ENCODE data around the gene MKNK2. TPM values are rescaled to one million over a fixed set of nuclear protein-coding genes. Genes with fewer than 3 reads are reported as not detected.
"Not testable (repeated sequence)": the region's sequence is repeated elsewhere in the genome, so short reads cannot be mapped to it uniquely, and the experiment has no call there.

The MKNK2 gene
- total RNA-seq, 2 donors from 2014 or later: 211 to 261 TPM

- no peak for DNase-seq (ENCODE audit: low spot score in 2 of 2)
- ATAC-seq: no peak
- no peak overlapping the region for H3K27ac Mint-ChIP-seq
- H3K36me3 Mint-ChIP-seq: no peaks in the 10 kb centered on the region
- H3K9me3 Mint-ChIP-seq: no peaks in the 10 kb centered on the region
These were observed 47.2 kb downstream of the MKNK2 start for GRCh38 chr19:2003874-2004273.

GRCh38 chr19:1999856-2000515 lies 51.1 kb downstream of the MKNK2 start:
- Mint-ChIP-seq H3K27ac (peak overlapping the region in 1 of 2 donors; percentile 16), H3K9me3 (no peaks in the 10 kb centered on the region), H3K36me3 (no peaks in the 10 kb centered on the region)
- DNase-seq (ENCODE audit: low spot score in 2 of 2) (no peak), ATAC-seq (no peak)

DNA sequence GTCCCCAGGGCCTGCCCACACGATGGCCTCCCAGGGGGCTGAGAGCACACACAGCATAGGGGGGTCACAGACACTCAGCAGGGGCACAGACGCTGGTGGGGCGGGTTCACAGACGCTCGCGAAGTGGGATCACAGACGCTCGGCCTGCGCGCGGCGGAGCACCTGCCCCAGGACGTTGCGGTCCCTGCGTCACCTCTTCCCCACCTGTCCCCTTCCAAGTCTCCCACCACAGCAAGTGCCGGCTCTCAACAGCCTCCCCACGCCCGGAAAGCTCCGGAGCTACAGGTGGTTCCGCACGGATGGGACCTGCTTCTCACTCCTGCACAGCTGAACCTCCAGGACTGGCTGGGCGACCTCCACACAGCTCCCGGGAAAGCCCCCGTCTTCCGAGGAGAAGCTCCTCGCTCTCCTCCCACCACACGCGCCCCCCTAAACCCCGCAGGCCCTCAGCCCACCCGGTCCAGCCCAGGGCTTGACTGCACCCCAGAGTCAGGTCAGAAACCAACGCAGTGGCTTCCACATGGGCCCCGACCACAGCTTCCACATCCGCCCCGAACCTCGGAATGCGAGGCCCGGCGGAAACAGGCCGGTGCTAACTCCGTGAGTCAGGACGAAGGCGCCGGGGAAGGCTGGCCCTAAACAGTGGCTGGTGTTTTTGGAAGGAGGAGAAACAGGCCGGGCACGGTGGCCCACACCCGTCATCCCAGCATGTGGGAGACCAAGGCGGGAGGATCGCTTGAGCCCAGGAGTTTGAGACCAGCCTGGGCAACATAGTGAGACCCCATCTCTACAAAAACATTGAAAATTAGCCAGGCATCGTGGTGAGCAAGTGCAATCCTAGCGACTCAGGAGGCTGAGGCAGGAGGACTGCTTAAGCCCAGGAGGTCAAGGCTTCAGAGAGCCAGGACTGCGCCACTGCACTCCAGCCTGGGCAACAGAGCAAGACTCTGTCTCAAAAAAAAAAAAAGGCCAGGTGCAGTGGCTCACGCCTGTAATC lies 52.0 kb downstream of the MKNK2 start:
- Mint-ChIP-seq H3K9me3 (no peaks in the 10 kb centered on the region), H3K36me3 (no peaks in the 10 kb centered on the region), H3K27ac (peak overlapping the region in 1 of 2 donors; percentile 25)
- DNase-seq (ENCODE audit: low spot score in 2 of 2) (no peak), ATAC-seq (no peak)

GRCh38 chr19:1997353-1998233 lies 53.5 kb downstream of the MKNK2 start:
- ATAC-seq (peak in 1 of 2 donors; percentile 16), DNase-seq (ENCODE audit: low spot score in 2 of 2) (no peak)
- H3K36me3 Mint-ChIP-seq: no peaks in the 10 kb centered on the region
- H3K27ac Mint-ChIP-seq: no peak overlapping the region
- H3K9me3 Mint-ChIP-seq: no peaks in the 10 kb centered on the region

GRCh38 chr19:1992759-1993260 lies 58.2 kb downstream of the MKNK2 start:
- Mint-ChIP-seq H3K27ac (peak overlapping the region in 1 of 2 donors; percentile 60), H3K36me3 (no peaks in the 10 kb centered on the region), H3K9me3 (no peaks in the 10 kb centered on the region)
- ATAC-seq: peak in 1 of 2 donors; percentile 20
- no peak for DNase-seq (ENCODE audit: low spot score in 2 of 2)

DNA sequence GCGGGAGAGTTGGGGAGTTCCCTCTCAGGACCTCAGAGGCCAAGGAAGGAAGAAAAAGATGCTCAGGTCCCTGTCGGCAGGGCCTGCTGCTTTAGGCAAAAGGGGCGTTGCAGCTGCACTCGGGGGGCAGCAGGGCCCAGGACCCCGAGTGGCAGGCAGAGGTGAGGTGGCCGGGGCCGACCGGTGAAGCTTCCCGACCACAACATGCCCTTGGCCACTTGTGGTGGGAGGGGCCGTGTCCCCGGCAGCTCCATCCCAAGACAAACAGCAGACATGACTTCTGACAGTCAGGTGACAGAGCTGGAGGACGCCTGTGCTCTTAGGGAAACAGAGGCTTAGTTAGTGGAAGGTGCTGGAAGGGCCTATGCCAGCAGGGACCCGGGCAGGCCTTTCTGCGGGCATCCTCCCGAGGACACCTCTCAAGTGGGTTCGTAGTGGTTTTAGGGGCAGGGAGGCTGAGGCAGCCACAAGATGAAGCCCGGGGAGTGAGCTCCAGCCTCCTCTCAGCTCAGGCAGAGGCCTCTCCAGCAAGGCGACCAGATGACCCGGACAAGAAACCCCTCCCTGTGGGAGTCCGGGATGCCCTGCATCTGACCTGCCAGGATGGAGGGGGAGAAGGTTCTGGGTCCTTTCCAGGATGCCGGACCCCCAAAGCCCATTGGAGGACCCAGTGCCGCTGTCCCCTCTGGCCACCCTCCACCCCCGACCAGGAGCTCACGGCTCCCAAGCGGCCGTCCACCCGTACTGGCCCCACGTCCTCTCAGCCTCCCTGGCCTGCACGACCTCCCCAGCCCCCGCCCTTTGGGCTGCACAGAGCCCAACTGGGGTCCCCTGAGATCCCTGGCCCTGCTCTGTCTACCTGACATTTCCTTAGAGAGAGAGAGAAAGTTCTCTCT lies 59.8 kb downstream of the MKNK2 start:
- no peaks in the 10 kb centered on the region for H3K9me3 Mint-ChIP-seq
- peak overlapping the region; percentile 63 to 74 for H3K27ac Mint-ChIP-seq
- no peak for ATAC-seq
- DNase-seq (ENCODE audit: low spot score in 2 of 2): no peak
- H3K36me3 Mint-ChIP-seq: no peaks in the 10 kb centered on the region

DNA sequence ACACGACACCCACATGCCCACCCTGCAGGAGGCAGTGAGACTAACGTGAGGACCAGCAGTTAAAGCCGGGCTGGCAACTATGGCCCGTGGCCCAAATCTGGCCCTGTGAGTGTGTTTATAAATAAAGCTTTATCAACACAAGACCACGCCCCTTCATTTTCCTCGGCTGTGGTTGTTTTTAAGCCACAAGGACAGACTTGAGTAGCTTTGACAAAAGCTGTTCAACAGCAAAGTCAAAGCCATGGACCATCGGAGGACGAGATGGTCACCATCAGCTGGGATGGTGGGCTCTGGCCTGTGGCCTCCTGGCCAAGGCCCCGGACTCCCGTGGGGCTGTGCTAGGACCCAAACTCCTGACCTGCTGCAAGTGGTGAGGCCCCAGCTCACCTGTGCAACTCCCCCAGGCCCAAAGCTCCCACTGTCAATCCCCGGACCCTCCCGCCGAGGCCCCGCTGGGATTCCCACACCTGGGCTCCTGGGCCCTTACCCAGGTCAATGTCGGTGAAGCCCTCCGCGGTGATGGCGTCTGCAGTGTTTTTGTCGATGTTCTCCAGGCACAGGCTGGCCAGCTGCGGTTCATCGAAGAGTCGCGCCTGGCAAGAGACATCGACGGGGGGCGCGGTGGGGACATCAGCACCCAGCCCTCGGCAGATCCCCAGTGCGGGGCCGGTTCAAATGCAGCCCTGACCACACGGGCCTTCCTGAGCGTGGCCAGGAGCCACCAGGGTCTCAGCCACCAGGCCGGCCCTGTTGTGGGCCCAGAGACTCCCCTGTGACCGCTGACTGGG lies 60.6 kb downstream of the MKNK2 start:
- ATAC-seq (no peak), DNase-seq (ENCODE audit: low spot score in 2 of 2) (no peak)
- Mint-ChIP-seq H3K36me3 (no peaks in the 10 kb centered on the region), H3K27ac (peak overlapping the region in 1 of 2 donors; percentile 63), H3K9me3 (no peaks in the 10 kb centered on the region)

DNA sequence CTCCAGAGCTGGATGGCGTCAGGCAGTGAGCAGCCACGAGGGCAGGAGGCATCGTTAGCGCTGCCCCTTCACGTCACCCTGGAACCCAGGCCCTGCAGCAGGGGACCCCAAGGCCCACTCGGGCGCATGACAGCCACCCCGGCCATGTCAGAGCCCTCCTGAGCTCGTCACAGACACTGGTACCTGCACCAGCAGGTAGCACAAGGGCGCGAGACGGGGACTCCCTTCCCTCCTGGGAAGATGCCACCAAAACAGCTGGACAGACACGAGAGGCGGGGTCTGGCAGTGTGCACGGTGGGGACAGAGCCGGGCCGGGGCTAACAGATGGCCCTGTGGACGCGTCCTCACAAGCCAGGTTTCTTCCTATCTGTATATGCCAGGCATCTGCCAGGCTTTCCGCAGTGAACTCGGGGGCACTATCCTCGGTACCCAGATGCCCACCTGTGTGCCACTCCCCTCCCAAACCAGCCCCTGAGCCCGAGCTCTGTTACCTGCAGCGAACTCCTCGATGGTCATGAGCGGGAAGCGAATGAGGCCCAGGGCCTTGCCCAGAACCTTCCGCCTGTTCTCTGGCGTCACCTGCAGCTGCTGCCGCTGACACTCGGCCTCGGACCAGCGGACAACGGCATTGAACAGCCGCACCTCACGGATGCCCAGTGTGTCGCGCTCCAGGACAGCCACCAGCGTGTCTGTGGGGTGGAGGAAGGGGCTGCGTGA lies 61.4 kb downstream of the MKNK2 start:
- Mint-ChIP-seq H3K9me3 (no peaks in the 10 kb centered on the region), H3K36me3 (no peaks in the 10 kb centered on the region), H3K27ac (peak overlapping the region in 1 of 2 donors; percentile 46)
- DNase-seq (ENCODE audit: low spot score in 2 of 2): no peak
- no peak for ATAC-seq

DNA sequence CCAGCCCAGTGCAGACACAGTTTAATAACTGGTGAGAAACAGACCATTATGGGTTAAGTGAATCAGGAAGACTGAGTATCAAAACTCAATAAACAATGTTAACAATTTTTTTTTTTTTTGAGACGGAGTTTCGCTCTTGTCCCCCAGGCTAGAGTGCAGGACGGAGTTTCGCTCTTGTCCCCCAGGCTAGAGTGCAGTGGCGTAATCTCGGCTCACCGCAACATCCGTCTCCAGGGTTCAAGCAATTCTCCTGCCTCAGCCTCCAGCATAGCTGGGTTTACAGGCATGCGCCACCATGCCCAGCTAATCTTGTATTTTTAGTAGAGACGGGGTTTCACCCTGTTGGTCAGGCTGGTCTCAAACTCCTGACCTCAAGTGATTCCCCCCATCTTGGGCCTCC lies 62.6 kb downstream of the MKNK2 start:
- H3K9me3 Mint-ChIP-seq; ATAC-seq; DNase-seq (ENCODE audit: low spot score in 2 of 2); H3K36me3 Mint-ChIP-seq: not testable (repeated sequence)
- peak overlapping the region in 1 of 2 donors; percentile 22 for H3K27ac Mint-ChIP-seq

Other genes with a start within 250 kb of the MKNK2 start
- gene ATP8B3, start 239.0 kb downstream of the MKNK2 start, total RNA-seq: 10 to 100 TPM; 11.7 to 28.7 TPM
- gene REXO1, start 202.8 kb downstream of the MKNK2 start, total RNA-seq: 10 to 100 TPM; 35.5 to 44.5 TPM
- 10 to 100 TPM; 20.5 to 22.6 TPM for gene KLF16, start 187.7 kb downstream of the MKNK2 start, total RNA-seq
- gene ABHD17A, start 165.7 kb downstream of the MKNK2 start, total RNA-seq: 100 to 1,000 TPM; 109 to 110 TPM
- 1 to 10 TPM; 8.5 to 10.0 TPM for gene ADAT3, start 145.8 kb downstream of the MKNK2 start, total RNA-seq
- 10 to 100 TPM; 22.4 to 28.2 TPM for gene SCAMP4, start 145.8 kb downstream of the MKNK2 start, total RNA-seq
- gene CSNK1G2, start 110.1 kb downstream of the MKNK2 start, total RNA-seq: 10 to 100 TPM; 33.1 to 58.6 TPM
- 10 to 100 TPM; 24.6 to 60.8 TPM for gene BTBD2, start 35.5 kb downstream of the MKNK2 start, total RNA-seq
- 100 to 1,000 TPM in 1 of 2 donors, 10 to 100 TPM in 1; 91.8 to 183 TPM for gene MOB3A, start 45.1 kb upstream of the MKNK2 start, total RNA-seq
- 100 to 1,000 TPM in 1 of 2 donors, 10 to 100 TPM in 1; 29.7 to 105 TPM for gene IZUMO4, start 45.7 kb upstream of the MKNK2 start, total RNA-seq
- 10 to 100 TPM; 83.5 to 91.7 TPM for gene AP3D1, start 100.3 kb upstream of the MKNK2 start, total RNA-seq
- gene DOT1L, start 112.7 kb upstream of the MKNK2 start, total RNA-seq: 100 to 1,000 TPM in 1 of 2 donors, 10 to 100 TPM in 1; 64.2 to 154 TPM
- gene PLEKHJ1, start 185.1 kb upstream of the MKNK2 start, total RNA-seq: 10 to 100 TPM; 41.9 to 69.9 TPM
- 100 to 1,000 TPM; 145 to 154 TPM for gene SF3A2, start 185.6 kb upstream of the MKNK2 start, total RNA-seq
- 1 to 10 TPM; 1.9 to 2.9 TPM for gene AMH, start 198.1 kb upstream of the MKNK2 start, total RNA-seq
- under 1 TPM; 0.39 to 0.56 TPM for gene JSRP1, start 205.2 kb upstream of the MKNK2 start, total RNA-seq
- not detected for gene PEAK3, start 230.9 kb upstream of the MKNK2 start, total RNA-seq

Data from activated naive CD4-positive, alpha-beta T cell treated with anti-CD3 and anti-CD28 coated beads, Interleukin-2, amount 50 U/mL, for 72 hours (primary cell).